Measurements from ENCODE around the gene ZNF185.

DNA sequence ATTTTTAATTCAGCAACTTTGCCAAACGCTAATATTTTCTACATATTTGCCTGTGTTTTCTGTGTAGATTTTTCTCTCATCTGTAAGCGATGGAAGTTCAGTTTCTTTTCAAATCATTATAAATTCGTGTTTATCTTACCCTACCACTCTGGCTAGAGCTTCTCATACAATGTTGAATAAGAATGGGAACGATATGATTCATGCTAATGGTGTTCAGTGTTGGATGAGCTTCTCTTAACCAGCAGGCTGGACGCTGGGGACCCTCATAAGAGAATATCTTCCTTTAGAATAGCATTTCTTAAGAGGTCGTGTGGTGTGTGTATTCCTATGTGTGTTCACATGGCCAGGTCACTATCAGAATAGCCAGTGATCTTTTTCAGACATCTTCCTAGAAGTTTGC, 36.0 kb upstream of the ZNF185 start:
- no peak for TF ChIP-seq EZH2 (IDR thresholded peaks at IDR 0.05; ENCODE audit: insufficient read depth, poor library complexity, severe bottlenecking)
- TF ChIP-seq EZH2phosphoT487 (IDR thresholded peaks at IDR 0.05; ENCODE audit: insufficient read depth, low read depth): no peak
